CD4-positive, alpha-beta T cell (primary cell): ENCODE results near the gene GRID1. TPM values are rescaled to one million over a fixed set of nuclear protein-coding genes. Genes with fewer than 3 reads are reported as not detected.
A peak's percentile ranks its signal among the peaks of the same experiment; 100 is the strongest.

Source experiments
- ATAC-seq: fragments of 200-7000 bp; cut with Tn5 transposase; one replicate; pipeline ENCODE4 v1.10.0; 2022; ENCODE audit warnings: mild to moderate bottlenecking; ENCODE audit not compliant: poor library complexity
- CTCF ChIA-PET: fragments of 350-600 bp; sonication (Branson Sonifier 250); formaldehyde crosslinking; loops from one replicate; lab custom pipeline; 2021; ENCODE audit warnings: antibody characterized with exemption, inconsistent platforms; lab: Charles Lee
- POLR2A ChIA-PET: fragments of 350-600 bp; sonication (Branson Sonifier 250); formaldehyde crosslinking; loops from one replicate; lab custom pipeline; 2021; ENCODE audit warnings: antibody characterized with exemption, inconsistent platforms; lab: Charles Lee
- DNase-seq, 14 experiments: peaks; one replicate each; pipeline ENCODE4 v3.0.0-alpha.2; 2013 to 2020; ENCODE audit warnings: mixed read lengths in 2 of 14
- H3K27ac ChIP-seq, 2 donors: one replicate each; pipeline versions ENCODE4 v1.5.1 to v1.7.0; 2013; ENCODE audit warnings: low read length in 2 of 2, low read depth in 1 of 2, mild to moderate bottlenecking in 1 of 2
- H3K27me3 ChIP-seq, 2 experiments: 1 replicate in 1 of 2; 2 replicates in 1 of 2; pipeline versions ENCODE4 v1.6.1 to v1.7.0; 2013; ENCODE audit warnings: low read length in 2 of 2, control low read depth in 1 of 2, mild to moderate bottlenecking in 1 of 2, moderate library complexity in 1 of 2; ENCODE audit not compliant: insufficient read depth in 2 of 2, control insufficient read depth in 1 of 2
- H3K36me3 ChIP-seq: one replicate; pipeline ENCODE4 v1.6.1; 2013; ENCODE audit warnings: low read length, control low read depth; ENCODE audit not compliant: insufficient read depth
- H3K4me1 ChIP-seq: one replicate; pipeline ENCODE4 v1.6.1; 2013; ENCODE audit warnings: low read length, control low read depth; ENCODE audit not compliant: insufficient read depth
- H3K4me3 ChIP-seq: one replicate; pipeline ENCODE4 v1.5.1; 2013; ENCODE audit warnings: mild to moderate bottlenecking, low read length, moderate library complexity
- H3K9me3 ChIP-seq, 2 experiments: 1 replicate in 1 of 2; 2 replicates in 1 of 2; pipeline versions ENCODE4 v1.6.1 to v1.7.0; 2013; ENCODE audit warnings: low read length in 2 of 2, mild to moderate bottlenecking in 2 of 2, control low read depth in 1 of 2, moderate library complexity in 1 of 2; ENCODE audit not compliant: control insufficient read depth in 1 of 2, insufficient read depth in 1 of 2
- H3K27ac Mint-ChIP-seq: one replicate; pipeline ENCODE4 v1.8.0; 2020; ENCODE audit warnings: mixed read lengths
- H3K27me3 Mint-ChIP-seq: one replicate; pipeline ENCODE4 v1.8.0; 2021; ENCODE audit warnings: mixed read lengths
- H3K36me3 Mint-ChIP-seq: one replicate; pipeline ENCODE4 v1.8.0; 2021; ENCODE audit warnings: low read depth, mixed read lengths
- H3K4me1 Mint-ChIP-seq: one replicate; pipeline ENCODE4 v1.8.0; 2021; ENCODE audit warnings: low read depth, mixed read lengths
- H3K4me3 Mint-ChIP-seq: one replicate; pipeline ENCODE4 v1.8.0; 2020; ENCODE audit warnings: mild to moderate bottlenecking, mixed read lengths
- H3K9me3 Mint-ChIP-seq: one replicate; pipeline ENCODE4 v1.8.0; 2020; ENCODE audit warnings: mixed read lengths
- CTCF ChIP-seq: fragments of 200-600 bp; IDR thresholded peaks from one replicate; pipeline ENCODE4 v1.8.0; 2022; ENCODE audit warnings: antibody characterized with exemption, mild to moderate bottlenecking
- intact Hi-C, 2 experiments: fragments of 100-400 bp; cut with DNase I in 1 of 2; cut with micrococcal nuclease in 1 of 2; formaldehyde crosslinking; loops; one replicate each; pipeline versions ENCODE4 v1.15.1 to v1.9.0; 2023 to 2025; cut with DNase I, micrococcal nuclease
- total RNA-seq, 174 experiments: library from RNA in 2 of 174; stranded (reverse) in 2 of 174; gene quantifications; one replicate each; pipeline ENCODE4 v1.2.3 and lab custom pipeline; 2021 to 2026

Gene GRID1
- total RNA-seq, 2 experiments from 2014 or later, result not detected

DNA sequence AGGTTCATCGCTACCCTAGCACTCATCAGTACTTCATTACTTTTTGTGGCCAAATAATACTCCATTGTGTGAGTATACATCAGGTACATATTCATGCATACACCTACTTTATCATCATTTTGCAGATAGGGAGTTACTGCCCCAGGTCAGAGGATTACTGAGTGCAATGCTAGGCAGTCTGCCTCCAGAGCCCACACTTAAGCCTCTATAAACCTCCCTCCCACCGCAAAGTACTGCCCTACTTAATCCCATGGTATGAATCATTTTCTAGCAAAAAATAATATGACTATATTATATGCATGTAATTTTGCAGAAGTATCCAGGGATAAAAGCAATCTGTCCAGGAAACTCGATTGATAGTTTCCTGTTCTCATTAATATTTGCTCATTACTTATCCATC, 194.3 kb downstream of the GRID1 start:
- intact Hi-C loops, result no loop called here
- ATAC-seq (no peak), DNase-seq (no peak)
- Histone ChIP-seq H3K4me1 (no peaks in the 10 kb centered on the region), H3K9me3 (peaks cover 0 to 3% of the 10 kb centered on the region in 2 experiments), H3K36me3 (no peaks in the 10 kb centered on the region), H3K27me3 (no peaks in the 10 kb centered on the region), H3K4me3 (no peak overlapping the region), H3K27ac (no peak overlapping the region)
- Mint-ChIP-seq H3K4me1 (no peaks in the 10 kb centered on the region), H3K27me3 (peaks cover 5% of the 10 kb centered on the region), H3K27ac (no peak overlapping the region), H3K9me3 (no peaks in the 10 kb centered on the region), H3K36me3 (no peaks in the 10 kb centered on the region), H3K4me3 (no peak overlapping the region)
- ChIA-PET POLR2A (no interaction called here), CTCF (no interaction called here)
- no peak for TF ChIP-seq CTCF

DNA sequence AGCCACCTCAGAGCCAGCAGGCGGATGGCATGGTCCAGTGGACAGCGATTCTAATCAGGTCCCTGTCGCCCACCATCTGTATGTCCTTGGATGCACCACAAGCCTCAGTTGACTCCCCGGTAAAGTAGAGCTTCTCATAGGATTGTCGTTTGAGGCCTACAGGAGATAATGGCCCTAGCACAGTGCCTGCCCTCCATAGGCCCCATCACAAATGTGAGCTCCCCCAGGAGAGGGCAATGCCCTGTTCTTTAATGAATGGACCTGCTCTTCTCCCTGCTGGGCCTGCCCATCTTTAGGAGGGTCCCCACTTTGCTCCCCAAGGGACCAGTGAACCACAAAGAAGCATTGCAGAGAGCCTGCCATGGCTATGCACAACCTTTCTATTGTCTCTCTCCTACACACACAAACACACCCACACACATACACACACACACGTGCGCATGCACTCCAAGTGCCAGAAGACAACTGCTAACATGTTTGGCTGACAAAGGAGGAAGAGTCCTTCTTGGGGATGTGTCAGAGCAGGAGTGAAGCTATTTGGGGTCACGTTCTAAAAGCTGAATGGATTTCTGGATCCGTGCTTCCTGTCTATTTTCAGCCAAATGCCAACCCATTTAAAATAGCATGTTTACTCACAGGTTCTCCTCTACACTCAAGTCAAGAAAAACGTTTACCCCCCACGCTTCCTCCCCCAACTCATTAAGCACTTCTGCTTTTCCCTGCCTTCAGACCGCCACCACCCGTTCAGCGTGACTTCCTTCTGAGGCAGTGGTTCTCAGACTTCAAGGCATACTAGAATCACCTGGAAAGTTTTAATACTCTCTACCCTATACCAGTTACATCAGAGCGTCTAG, 196.1 kb downstream of the GRID1 start:
- intact Hi-C loops, result no loop called here
- Mint-ChIP-seq H3K27me3 (peaks cover 5% of the 10 kb centered on the region), H3K9me3 (no peaks in the 10 kb centered on the region), H3K4me1 (no peaks in the 10 kb centered on the region), H3K4me3 (no peak overlapping the region), H3K36me3 (no peaks in the 10 kb centered on the region), H3K27ac (no peak overlapping the region)
- ChIA-PET CTCF (no interaction called here), POLR2A (no interaction called here)
- Histone ChIP-seq H3K36me3 (no peaks in the 10 kb centered on the region), H3K27ac (no peak overlapping the region), H3K4me3 (no peak overlapping the region), H3K9me3 (peaks cover 0 to 3% of the 10 kb centered on the region in 2 experiments), H3K4me1 (no peaks in the 10 kb centered on the region), H3K27me3 (no peaks in the 10 kb centered on the region)
- TF ChIP-seq CTCF, result no peak
- peak in 1 of 14 experiments; percentile 19 for DNase-seq
- ATAC-seq, result no peak

DNA sequence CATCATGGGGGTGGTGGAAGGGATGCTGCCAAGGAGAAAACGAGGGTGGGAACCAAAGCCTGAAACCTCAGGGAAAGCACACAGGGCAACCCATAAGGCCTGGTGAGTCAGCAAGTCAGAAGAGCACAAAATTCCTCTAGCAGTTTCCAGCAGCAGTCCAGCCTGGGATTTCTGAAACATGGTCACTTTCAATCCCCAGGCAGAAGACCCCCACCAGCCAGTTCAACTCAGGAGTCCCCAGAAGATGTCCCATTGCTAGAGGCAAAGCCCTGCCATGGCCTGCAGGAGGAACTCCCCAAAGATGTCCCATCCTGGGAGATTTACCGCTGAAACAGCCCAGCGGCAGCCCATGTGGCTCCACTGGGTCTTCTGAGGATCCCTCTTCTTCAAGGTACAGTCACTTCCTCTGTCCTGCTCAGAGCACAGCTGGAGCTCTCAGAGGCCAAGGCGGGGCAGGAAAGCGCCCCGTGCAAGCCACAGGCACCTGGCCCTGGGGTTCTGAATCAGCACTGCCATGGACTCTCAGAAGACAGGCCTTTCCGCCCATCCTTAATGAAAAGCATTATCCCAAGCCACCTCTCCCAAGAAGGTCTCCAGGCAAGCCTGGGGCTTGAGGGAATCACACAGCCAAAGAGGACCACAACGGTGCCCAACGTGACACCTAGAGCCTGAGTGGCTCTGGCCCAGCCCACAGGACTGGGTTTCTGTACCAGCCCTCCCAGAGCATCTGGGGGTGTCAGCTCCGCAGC, 196.9 kb downstream of the GRID1 start:
- Histone ChIP-seq H3K36me3 (no peaks in the 10 kb centered on the region), H3K4me3 (no peak overlapping the region), H3K4me1 (no peaks in the 10 kb centered on the region), H3K9me3 (peaks cover 0 to 3% of the 10 kb centered on the region in 2 experiments), H3K27me3 (no peaks in the 10 kb centered on the region), H3K27ac (no peak overlapping the region)
- no peak for ATAC-seq
- Mint-ChIP-seq H3K4me1 (no peaks in the 10 kb centered on the region), H3K36me3 (no peaks in the 10 kb centered on the region), H3K27me3 (peaks cover 5% of the 10 kb centered on the region), H3K9me3 (no peaks in the 10 kb centered on the region), H3K27ac (no peak overlapping the region), H3K4me3 (no peak overlapping the region)
- TF ChIP-seq CTCF, result no peak
- intact Hi-C loops, result no loop called here
- ChIA-PET CTCF (no interaction called here), POLR2A (no interaction called here)
- peak in 1 of 14 experiments; percentile 25 for DNase-seq
